Type B pancreatic cell (in vitro differentiated cells): ENCODE measurements around the gene SFSWAP. TPM values are rescaled to one million over a fixed set of nuclear protein-coding genes. Genes with fewer than 3 reads are reported as not detected.

ENCODE experiments used
- DNase-seq: peaks from one replicate; pipeline ENCODE4 v3.0.0; 2021; ENCODE audit warnings: mixed read lengths; ENCODE audit not compliant: unreplicated experiment; ENCODE audit errors: extremely low spot score
- H3K27ac Mint-ChIP-seq: 2 replicates; pipeline ENCODE4 v1.8.0; 2021; ENCODE audit warnings: mild to moderate bottlenecking, mixed read lengths
- H3K27me3 Mint-ChIP-seq: 2 replicates; pipeline ENCODE4 v1.8.0; 2021; ENCODE audit warnings: mixed read lengths
- H3K36me3 Mint-ChIP-seq: 2 replicates; pipeline ENCODE4 v1.8.0; 2021; ENCODE audit warnings: mixed read lengths
- H3K4me1 Mint-ChIP-seq: one replicate; pipeline ENCODE4 v1.8.0; 2021; ENCODE audit warnings: mixed read lengths; ENCODE audit not compliant: unreplicated experiment
- H3K4me3 Mint-ChIP-seq: 2 replicates; pipeline ENCODE4 v1.8.0; 2021; ENCODE audit warnings: mild to moderate bottlenecking, mixed read lengths
- H3K9me3 Mint-ChIP-seq: 2 replicates; pipeline ENCODE4 v1.8.0; 2021; ENCODE audit warnings: mixed read lengths
- total RNA-seq: library from RNA; stranded (reverse); gene quantifications from 2 replicates; pipeline ENCODE4 v1.2.1, GENCODE V29; 2021; ENCODE audit warnings: low replicate concordance
- TF ChIP-seq, protein P1 (sequence below): fragments of 200-600 bp; sonication (generic); conservative IDR thresholded peaks from 2 replicates; pipeline ENCODE4 v1.5.0; 2021; ENCODE audit warnings: antibody characterized with exemption, mild to moderate bottlenecking

The SFSWAP gene
- total RNA-seq, 1 donor from 2014 or later = 59.3 TPM

DNA sequence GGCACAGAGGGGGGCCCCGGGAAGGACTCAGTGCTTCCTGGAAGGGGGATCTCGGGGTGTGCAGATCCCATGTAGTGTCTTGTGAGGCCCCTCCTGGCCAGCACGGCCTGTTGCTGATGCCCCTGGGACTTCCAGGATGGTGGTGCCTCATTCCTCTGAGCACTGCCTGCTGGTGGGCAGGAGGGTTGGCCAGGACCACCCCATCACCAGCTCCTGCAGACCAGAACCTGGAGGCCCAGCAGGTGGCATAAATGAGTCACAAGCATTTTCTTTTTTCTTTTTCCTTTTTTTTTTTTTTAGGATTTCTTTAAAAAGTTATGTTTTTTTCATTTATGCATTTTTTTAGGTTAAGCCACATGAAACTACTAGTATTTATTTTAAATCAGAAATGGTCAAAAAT lies 125.3 kb downstream of the SFSWAP start:
- H3K27ac Mint-ChIP-seq = no peak overlapping the region
- TF ChIP-seq, protein P1, sequence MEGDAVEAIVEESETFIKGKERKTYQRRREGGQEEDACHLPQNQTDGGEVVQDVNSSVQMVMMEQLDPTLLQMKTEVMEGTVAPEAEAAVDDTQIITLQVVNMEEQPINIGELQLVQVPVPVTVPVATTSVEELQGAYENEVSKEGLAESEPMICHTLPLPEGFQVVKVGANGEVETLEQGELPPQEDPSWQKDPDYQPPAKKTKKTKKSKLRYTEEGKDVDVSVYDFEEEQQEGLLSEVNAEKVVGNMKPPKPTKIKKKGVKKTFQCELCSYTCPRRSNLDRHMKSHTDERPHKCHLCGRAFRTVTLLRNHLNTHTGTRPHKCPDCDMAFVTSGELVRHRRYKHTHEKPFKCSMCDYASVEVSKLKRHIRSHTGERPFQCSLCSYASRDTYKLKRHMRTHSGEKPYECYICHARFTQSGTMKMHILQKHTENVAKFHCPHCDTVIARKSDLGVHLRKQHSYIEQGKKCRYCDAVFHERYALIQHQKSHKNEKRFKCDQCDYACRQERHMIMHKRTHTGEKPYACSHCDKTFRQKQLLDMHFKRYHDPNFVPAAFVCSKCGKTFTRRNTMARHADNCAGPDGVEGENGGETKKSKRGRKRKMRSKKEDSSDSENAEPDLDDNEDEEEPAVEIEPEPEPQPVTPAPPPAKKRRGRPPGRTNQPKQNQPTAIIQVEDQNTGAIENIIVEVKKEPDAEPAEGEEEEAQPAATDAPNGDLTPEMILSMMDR = peak; percentile 62
- H3K9me3 Mint-ChIP-seq = no peaks in the 10 kb centered on the region
- H3K4me1 Mint-ChIP-seq = peaks cover 5% of the 10 kb centered on the region
- H3K27me3 Mint-ChIP-seq = peaks cover 8% of the 10 kb centered on the region
- H3K4me3 Mint-ChIP-seq = no peak overlapping the region
- H3K36me3 Mint-ChIP-seq = no peaks in the 10 kb centered on the region
- DNase-seq = no peak

GRCh38 chr12:131836714-131837397 lies 126.0 kb downstream of the SFSWAP start:
- H3K4me1 Mint-ChIP-seq = peaks cover 5% of the 10 kb centered on the region
- H3K36me3 Mint-ChIP-seq = no peaks in the 10 kb centered on the region
- H3K27ac Mint-ChIP-seq = no peak overlapping the region
- H3K4me3 Mint-ChIP-seq = no peak overlapping the region
- peaks cover 8% of the 10 kb centered on the region for H3K27me3 Mint-ChIP-seq
- DNase-seq = no peak
- no peaks in the 10 kb centered on the region for H3K9me3 Mint-ChIP-seq
- TF ChIP-seq, protein P1 = no peak

DNA sequence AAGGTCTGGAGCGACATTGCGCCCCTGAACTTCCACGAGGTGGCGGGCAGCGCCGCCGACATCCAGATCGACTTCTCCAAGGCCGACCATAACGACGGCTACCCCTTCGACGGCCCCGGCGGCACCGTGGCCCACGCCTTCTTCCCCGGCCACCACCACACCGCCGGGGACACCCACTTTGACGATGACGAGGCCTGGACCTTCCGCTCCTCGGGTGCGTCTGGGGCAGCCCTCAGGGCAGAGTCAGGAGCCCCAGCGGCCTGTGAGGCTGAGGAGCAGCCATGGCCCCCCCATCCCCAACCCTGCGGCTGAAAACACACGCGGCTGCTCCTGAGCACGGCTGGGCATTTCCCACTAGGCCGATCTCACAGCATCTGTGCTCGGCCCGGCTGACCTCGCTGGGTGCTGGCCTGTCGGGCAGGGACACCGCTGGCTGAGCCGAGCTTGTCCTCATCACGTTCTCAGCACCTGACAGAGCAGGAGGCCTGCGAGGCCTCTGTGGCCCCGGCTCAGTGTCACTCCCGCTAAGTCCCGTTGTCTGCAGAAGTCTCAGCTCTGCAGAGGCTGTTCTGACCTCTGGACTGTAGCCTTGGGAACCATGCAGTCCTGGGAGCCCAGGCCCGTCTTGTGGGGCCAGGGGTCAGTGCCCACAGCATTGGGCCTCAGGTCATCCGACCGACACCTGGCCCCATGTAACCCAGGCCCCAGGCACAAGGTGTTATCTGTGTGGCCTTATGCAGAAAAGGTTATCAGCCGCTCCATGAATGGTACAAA lies 129.9 kb downstream of the SFSWAP start:
- Mint-ChIP-seq H3K27me3 (no peaks in the 10 kb centered on the region), H3K27ac (no peak overlapping the region), H3K4me1 (no peaks in the 10 kb centered on the region), H3K36me3 (no peaks in the 10 kb centered on the region), H3K9me3 (no peaks in the 10 kb centered on the region), H3K4me3 (no peak overlapping the region)
- no peak for DNase-seq
- TF ChIP-seq, protein P1 = no peak

DNA sequence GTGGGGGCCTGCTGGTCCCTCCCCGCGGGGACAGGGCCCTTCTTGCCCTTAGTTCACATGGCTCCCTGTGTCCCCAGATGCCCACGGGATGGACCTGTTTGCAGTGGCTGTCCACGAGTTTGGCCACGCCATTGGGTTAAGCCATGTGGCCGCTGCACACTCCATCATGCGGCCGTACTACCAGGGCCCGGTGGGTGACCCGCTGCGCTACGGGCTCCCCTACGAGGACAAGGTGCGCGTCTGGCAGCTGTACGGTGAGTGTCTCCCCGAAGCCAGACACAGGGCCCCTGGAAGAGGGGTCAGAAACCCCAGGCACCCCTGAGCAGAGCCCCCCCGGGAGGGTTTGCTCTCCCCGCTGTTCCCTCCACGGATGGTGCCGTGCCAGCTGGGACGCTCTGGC lies 130.7 kb downstream of the SFSWAP start:
- Mint-ChIP-seq H3K27ac (no peak overlapping the region), H3K36me3 (no peaks in the 10 kb centered on the region), H3K4me1 (no peaks in the 10 kb centered on the region), H3K9me3 (no peaks in the 10 kb centered on the region), H3K27me3 (no peaks in the 10 kb centered on the region), H3K4me3 (no peak overlapping the region)
- TF ChIP-seq, protein P1 = no peak
- no peak for DNase-seq

GRCh38 chr12:131842169-131842568 lies 131.3 kb downstream of the SFSWAP start:
- Mint-ChIP-seq H3K27me3 (no peaks in the 10 kb centered on the region), H3K27ac (no peak overlapping the region), H3K9me3 (no peaks in the 10 kb centered on the region), H3K36me3 (no peaks in the 10 kb centered on the region), H3K4me1 (no peaks in the 10 kb centered on the region), H3K4me3 (no peak overlapping the region)
- TF ChIP-seq, protein P1 = no peak
- no peak for DNase-seq
